ENCODE data around the gene GGT1.
"Not testable (repeated sequence)": the region's sequence is repeated elsewhere in the genome, so short reads cannot be mapped to it uniquely, and the experiment has no call there.

GGT1 gene

GRCh38 chr22:24599958-24600715 is 2.9 kb upstream of the GGT1 start:
- not testable (repeated sequence) for DNase-seq

- DNase-seq = no peak
Observed at GRCh38 chr22:24601217-24602104, 1.5 kb upstream of the GGT1 start.

GRCh38 chr22:24602105-24602749 is 766 bp upstream of the GGT1 start:
- DNase-seq = not testable (repeated sequence)

GRCh38 chr22:24603770-24604629 is 1.0 kb downstream of the GGT1 start:
- peak; percentile 45 for DNase-seq

GRCh38 chr22:24606340-24606739 is 3.3 kb downstream of the GGT1 start:
- peak; percentile 15 for DNase-seq

- peak; percentile 77 for DNase-seq
Observed at GRCh38 chr22:24607429-24607983, 4.5 kb downstream of the GGT1 start.

- DNase-seq = not testable (repeated sequence)
Observed at GRCh38 chr22:24608327-24608726, 5.3 kb downstream of the GGT1 start.

- DNase-seq = not testable (repeated sequence)
Observed at GRCh38 chr22:24609888-24610287, 6.9 kb downstream of the GGT1 start.

- not testable (repeated sequence) for DNase-seq
Observed at GRCh38 chr22:24614794-24615193, 11.8 kb downstream of the GGT1 start.

GRCh38 chr22:24621244-24621643 is 18.3 kb downstream of the GGT1 start:
- not testable (repeated sequence) for DNase-seq

GRCh38 chr22:24622596-24622995 is 19.6 kb downstream of the GGT1 start:
- DNase-seq = not testable (repeated sequence)

GRCh38 chr22:24627911-24628310 is 24.9 kb downstream of the GGT1 start:
- DNase-seq = not testable (repeated sequence)

GRCh38 chr22:24629069-24629468 is 26.1 kb downstream of the GGT1 start:
- peak; percentile 31 for DNase-seq

GRCh38 chr22:24630812-24631427 is 27.9 kb downstream of the GGT1 start:
- DNase-seq = not testable (repeated sequence)

- DNase-seq = not testable (repeated sequence)
Observed at GRCh38 chr22:24631430-24632122, 28.6 kb downstream of the GGT1 start.

GRCh38 chr22:24632642-24633041 is 29.6 kb downstream of the GGT1 start:
- not testable (repeated sequence) for DNase-seq

GRCh38 chr22:24633231-24634023 is 30.4 kb downstream of the GGT1 start:
- DNase-seq = not testable (repeated sequence)

GRCh38 chr22:24634776-24635389 is 31.9 kb downstream of the GGT1 start:
- peak; percentile 6 for DNase-seq

GRCh38 chr22:24636513-24636912 is 33.5 kb downstream of the GGT1 start:
- not testable (repeated sequence) for DNase-seq
